D341Med (cell line): ENCODE results near the gene FKBP9.
"Not testable (repeated sequence)": the region's sequence is repeated elsewhere in the genome, so short reads cannot be mapped to it uniquely, and the experiment has no call there.

Source experiments
- DNase-seq: peaks from one replicate; pipeline ENCODE4 v3.0.0; 2012; ENCODE audit warnings: low spot score

The FKBP9 gene

GRCh38 chr7:33005690-33006089 is 48.5 kb downstream of the FKBP9 start:
- not testable (repeated sequence) for DNase-seq

- DNase-seq: peak; percentile 20
Measured at GRCh38 chr7:33009734-33010133, 52.5 kb downstream of the FKBP9 start.

GRCh38 chr7:33012364-33012763 is 55.1 kb downstream of the FKBP9 start:
- no peak for DNase-seq

- no peak for DNase-seq
Measured at GRCh38 chr7:33024189-33024757, 67.0 kb downstream of the FKBP9 start.

- DNase-seq: no peak
Measured at GRCh38 chr7:33035776-33036175, 78.5 kb downstream of the FKBP9 start.

- DNase-seq: no peak
Measured at GRCh38 chr7:33038639-33039038, 81.4 kb downstream of the FKBP9 start.

- no peak for DNase-seq
Measured at GRCh38 chr7:33039257-33039902, 82.1 kb downstream of the FKBP9 start.

- DNase-seq: no peak
Measured at GRCh38 chr7:33039903-33040292, 82.7 kb downstream of the FKBP9 start.

- DNase-seq: peak; percentile 22
Measured at GRCh38 chr7:33040803-33041516, 83.7 kb downstream of the FKBP9 start.

- DNase-seq: no peak
Measured at GRCh38 chr7:33041631-33042428, 84.6 kb downstream of the FKBP9 start.

GRCh38 chr7:33043501-33044400 is 86.5 kb downstream of the FKBP9 start:
- no peak for DNase-seq

- no peak for DNase-seq
Measured at GRCh38 chr7:33044401-33044718, 87.1 kb downstream of the FKBP9 start.

- no peak for DNase-seq
Measured at GRCh38 chr7:33044986-33045385, 87.7 kb downstream of the FKBP9 start.

- DNase-seq: no peak
Measured at GRCh38 chr7:33048257-33048656, 91.0 kb downstream of the FKBP9 start.

- no peak for DNase-seq
Measured at GRCh38 chr7:33048704-33049103, 91.5 kb downstream of the FKBP9 start.

- peak; percentile 45 for DNase-seq
Measured at GRCh38 chr7:33050535-33051318, 93.5 kb downstream of the FKBP9 start.

GRCh38 chr7:33053721-33054120 is 96.5 kb downstream of the FKBP9 start:
- no peak for DNase-seq

- no peak for DNase-seq
Measured at GRCh38 chr7:33054261-33054964, 97.2 kb downstream of the FKBP9 start.

GRCh38 chr7:33055158-33055557 is 97.9 kb downstream of the FKBP9 start:
- DNase-seq: no peak
